ENCODE measurements around the gene B3GNT9.
"Not testable (repeated sequence)": the region's sequence is repeated elsewhere in the genome, so short reads cannot be mapped to it uniquely, and the experiment has no call there.

DNA sequence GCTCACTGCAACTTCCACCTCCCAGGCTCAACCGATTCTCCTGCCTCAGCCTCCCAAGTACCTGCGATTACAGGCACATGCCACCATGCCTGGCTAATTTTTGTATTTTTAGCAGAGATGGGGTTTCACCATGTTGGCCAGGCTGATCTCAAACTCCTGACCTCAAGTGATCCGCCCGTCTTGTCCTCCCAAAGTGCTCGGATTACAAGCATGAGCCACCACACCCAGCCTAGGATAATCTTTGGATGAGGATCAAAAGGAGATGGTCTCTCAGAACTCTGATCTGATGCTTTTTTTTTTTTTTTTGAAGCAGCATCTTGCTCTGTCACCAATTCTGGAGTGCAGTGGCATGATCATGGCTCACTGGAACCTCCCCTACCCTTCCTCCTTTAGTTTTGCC is 28.0 kb downstream of the B3GNT9 start:
- TF ChIP-seq, protein P1, sequence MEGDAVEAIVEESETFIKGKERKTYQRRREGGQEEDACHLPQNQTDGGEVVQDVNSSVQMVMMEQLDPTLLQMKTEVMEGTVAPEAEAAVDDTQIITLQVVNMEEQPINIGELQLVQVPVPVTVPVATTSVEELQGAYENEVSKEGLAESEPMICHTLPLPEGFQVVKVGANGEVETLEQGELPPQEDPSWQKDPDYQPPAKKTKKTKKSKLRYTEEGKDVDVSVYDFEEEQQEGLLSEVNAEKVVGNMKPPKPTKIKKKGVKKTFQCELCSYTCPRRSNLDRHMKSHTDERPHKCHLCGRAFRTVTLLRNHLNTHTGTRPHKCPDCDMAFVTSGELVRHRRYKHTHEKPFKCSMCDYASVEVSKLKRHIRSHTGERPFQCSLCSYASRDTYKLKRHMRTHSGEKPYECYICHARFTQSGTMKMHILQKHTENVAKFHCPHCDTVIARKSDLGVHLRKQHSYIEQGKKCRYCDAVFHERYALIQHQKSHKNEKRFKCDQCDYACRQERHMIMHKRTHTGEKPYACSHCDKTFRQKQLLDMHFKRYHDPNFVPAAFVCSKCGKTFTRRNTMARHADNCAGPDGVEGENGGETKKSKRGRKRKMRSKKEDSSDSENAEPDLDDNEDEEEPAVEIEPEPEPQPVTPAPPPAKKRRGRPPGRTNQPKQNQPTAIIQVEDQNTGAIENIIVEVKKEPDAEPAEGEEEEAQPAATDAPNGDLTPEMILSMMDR (conservative IDR thresholded peaks at IDR 0.05 in 1 of 2, IDR thresholded peaks at IDR 0.05 in 1 of 2; ENCODE audit: extremely low read depth in 1 of 2, insufficient read depth in 1 of 2, low read depth in 1 of 2, low read length in 2 of 2) = not testable (repeated sequence)
- TF ChIP-seq EZH2 (IDR thresholded peaks at IDR 0.05; ENCODE audit: borderline replicate concordance, low read length) = not testable (repeated sequence)

All from mammary epithelial cell (primary cell).